Stimulated activated CD8-positive, alpha-beta memory T cell treated with anti-CD3 and anti-CD28 coated beads, Interleukin-12 subunit alpha, Interleukin-12 subunit beta, amount 100 ng/mL, for 1 hour (primary cell): Measurements from ENCODE around the gene ATP6V1B1.
"Not testable (repeated sequence)": the region's sequence is repeated elsewhere in the genome, so short reads cannot be mapped to it uniquely, and the experiment has no call there.

Experiments used
- DNase-seq: peaks from one replicate; pipeline ENCODE4 v3.0.0-alpha.2; 2020; ENCODE audit warnings: low read depth

Gene ATP6V1B1

GRCh38 chr2:71011786-71012185, 76.1 kb downstream of the ATP6V1B1 start:
- DNase-seq = not testable (repeated sequence)
